Smooth muscle cell (in vitro differentiated cells): ENCODE results near the gene ATP6V0D1. TPM values are rescaled to one million over a fixed set of nuclear protein-coding genes. Genes with fewer than 3 reads are reported as not detected.

Experiments used
- DNase-seq: peaks from one replicate; lab custom pipeline; 2025; ENCODE audit not compliant: unreplicated experiment; lab: John Stamatoyannopoulos, UW
- H2AFZ ChIP-seq: fragments of 200-600 bp; sonication (generic); 2 replicates; pipeline ENCODE4 v1.6.0; 2016; ENCODE audit warnings: antibody characterized with exemption, low read depth, mild to moderate bottlenecking
- H3F3A ChIP-seq: fragments of 200-600 bp; sonication (generic); 2 replicates; pipeline ENCODE4 v1.6.0; 2017; ENCODE audit warnings: antibody characterized with exemption, low read depth
- H3K27ac ChIP-seq: fragments of 200-600 bp; sonication (generic); 2 replicates; pipeline ENCODE4 v1.5.1; 2016; ENCODE audit warnings: low read depth, mild to moderate bottlenecking
- H3K27me3 ChIP-seq: fragments of 200-600 bp; sonication (generic); 2 replicates; pipeline ENCODE4 v1.6.1; 2016; ENCODE audit warnings: low read depth, mild to moderate bottlenecking
- H3K36me3 ChIP-seq: fragments of 200-600 bp; sonication (generic); 2 replicates; pipeline ENCODE4 v1.5.1; 2016; ENCODE audit warnings: low read depth
- H3K4me1 ChIP-seq: fragments of 200-600 bp; sonication (generic); 2 replicates; pipeline ENCODE4 v1.5.1; 2016; ENCODE audit warnings: low read depth
- H3K4me2 ChIP-seq: fragments of 200-600 bp; sonication (generic); 2 replicates; pipeline ENCODE4 v1.6.0; 2016; ENCODE audit warnings: mild to moderate bottlenecking
- H3K4me3 ChIP-seq: fragments of 200-600 bp; sonication (generic); 2 replicates; pipeline ENCODE4 v1.5.1; 2016; ENCODE audit warnings: mild to moderate bottlenecking
- H3K79me2 ChIP-seq: fragments of 200-600 bp; sonication (generic); 2 replicates; pipeline ENCODE4 v1.6.0; 2016; ENCODE audit warnings: low read depth, mild to moderate bottlenecking
- H3K9ac ChIP-seq: fragments of 200-600 bp; sonication (generic); 2 replicates; pipeline ENCODE4 v1.6.0; 2016; ENCODE audit warnings: low read depth
- H3K9me3 ChIP-seq: fragments of 200-600 bp; sonication (generic); replicated peaks from 2 replicates; pipeline ENCODE4 v1.5.1; 2016; ENCODE audit warnings: low read depth
- H4K20me1 ChIP-seq: fragments of 200-600 bp; sonication (generic); 2 replicates; pipeline ENCODE4 v1.6.0; 2016; ENCODE audit warnings: low read depth
- WGBS: methylation state at CpG from one replicate; pipeline ENCODE4 v1.1.7; 2016; ENCODE audit warnings: low lambda C conversion rate; 5-methylcytosine and 5-hydroxymethylcytosine counted together
- polyA plus RNA-seq: library from polyadenylated mRNA; unstranded; fragments of >200 nt; fragmentation: Nextera tagmentation; extraction: Ambion mirVana; gene quantifications from 2 replicates; pipeline ENCODE4 v1.2.1, GENCODE V29; 2016
- total RNA-seq: library from RNA; depleted of rRNA; stranded (reverse); fragments of >200 nt; gene quantifications from 2 replicates; pipeline ENCODE4 v1.2.3, GENCODE V29; 2014
- TF ChIP-seq, protein P1 (sequence below): fragments of 200-600 bp; sonication (generic); IDR thresholded peaks from 2 replicates; pipeline ENCODE4 v1.5.1; 2017; ENCODE audit warnings: borderline replicate concordance, mild to moderate bottlenecking, antibody characterized with exemption; ENCODE audit not compliant: insufficient read depth, poor library complexity, severe bottlenecking

ATP6V0D1 gene
- total and polyA plus RNA-seq, 2 experiments from 2014 or later = 96.8 to 114 TPM

DNA sequence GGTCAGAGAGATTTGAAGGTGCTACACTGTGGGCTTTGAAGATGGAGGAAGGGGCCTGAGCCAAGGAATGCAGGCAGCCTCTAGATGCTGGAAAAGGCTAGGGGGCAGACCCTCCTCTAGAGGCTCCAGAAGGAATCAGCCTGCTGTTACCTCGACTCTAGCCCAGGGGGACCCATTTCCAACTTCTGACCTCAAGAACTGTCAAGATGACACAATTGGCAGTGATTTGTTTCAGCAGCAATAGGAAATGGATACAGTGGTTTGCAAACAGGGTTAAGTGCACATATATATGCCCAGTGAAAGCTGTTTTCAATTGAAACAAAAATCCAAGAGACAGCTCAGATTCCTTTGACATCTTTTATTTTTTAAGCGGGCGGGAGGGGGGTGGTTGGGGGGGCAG, 61.0 kb downstream of the ATP6V0D1 start:
- no peaks in the 10 kb centered on the region for H3K9me3 ChIP-seq
- DNase-seq = no peak
- no peaks in the 10 kb centered on the region for H3K79me2 ChIP-seq
- no peak overlapping the region for H3K9ac ChIP-seq
- 71% methylated on average over 3 of the region's 3 CpGs for WGBS
- H3K27me3 ChIP-seq = peaks cover 16% of the 10 kb centered on the region
- H3K36me3 ChIP-seq = no peaks in the 10 kb centered on the region
- H3K4me3 ChIP-seq = no peak overlapping the region
- H2AFZ ChIP-seq = no peak overlapping the region
- peaks cover 18% of the 10 kb centered on the region for H3K4me1 ChIP-seq
- H3F3A ChIP-seq = no peaks in the 10 kb centered on the region
- no peak overlapping the region for H3K27ac ChIP-seq
- TF ChIP-seq, protein P1, sequence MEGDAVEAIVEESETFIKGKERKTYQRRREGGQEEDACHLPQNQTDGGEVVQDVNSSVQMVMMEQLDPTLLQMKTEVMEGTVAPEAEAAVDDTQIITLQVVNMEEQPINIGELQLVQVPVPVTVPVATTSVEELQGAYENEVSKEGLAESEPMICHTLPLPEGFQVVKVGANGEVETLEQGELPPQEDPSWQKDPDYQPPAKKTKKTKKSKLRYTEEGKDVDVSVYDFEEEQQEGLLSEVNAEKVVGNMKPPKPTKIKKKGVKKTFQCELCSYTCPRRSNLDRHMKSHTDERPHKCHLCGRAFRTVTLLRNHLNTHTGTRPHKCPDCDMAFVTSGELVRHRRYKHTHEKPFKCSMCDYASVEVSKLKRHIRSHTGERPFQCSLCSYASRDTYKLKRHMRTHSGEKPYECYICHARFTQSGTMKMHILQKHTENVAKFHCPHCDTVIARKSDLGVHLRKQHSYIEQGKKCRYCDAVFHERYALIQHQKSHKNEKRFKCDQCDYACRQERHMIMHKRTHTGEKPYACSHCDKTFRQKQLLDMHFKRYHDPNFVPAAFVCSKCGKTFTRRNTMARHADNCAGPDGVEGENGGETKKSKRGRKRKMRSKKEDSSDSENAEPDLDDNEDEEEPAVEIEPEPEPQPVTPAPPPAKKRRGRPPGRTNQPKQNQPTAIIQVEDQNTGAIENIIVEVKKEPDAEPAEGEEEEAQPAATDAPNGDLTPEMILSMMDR = no peak
- H4K20me1 ChIP-seq = no peaks in the 10 kb centered on the region
- no peak overlapping the region for H3K4me2 ChIP-seq

DNA sequence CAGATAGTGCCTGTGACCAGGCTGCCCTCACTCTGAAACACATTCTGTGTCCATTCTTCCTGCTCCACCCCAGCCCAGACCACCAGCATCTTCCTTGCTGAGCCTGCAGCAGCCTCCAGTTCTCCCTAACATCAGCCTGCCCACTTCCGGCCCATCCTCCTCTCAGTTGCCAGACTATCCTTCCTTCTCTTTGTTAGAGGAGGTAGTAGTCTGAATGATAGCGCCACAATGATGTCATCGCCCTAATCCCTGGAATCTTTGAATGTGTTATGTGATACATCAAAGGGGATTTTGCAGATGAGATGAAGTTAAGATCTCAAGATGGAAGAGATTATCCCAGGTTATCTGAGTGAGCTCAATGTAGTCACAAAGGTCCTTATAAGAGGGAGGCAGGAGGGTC, 61.5 kb downstream of the ATP6V0D1 start:
- no peak overlapping the region for H2AFZ ChIP-seq
- no peak overlapping the region for H3K4me2 ChIP-seq
- peaks cover 14% of the 10 kb centered on the region for H3K4me1 ChIP-seq
- H3K4me3 ChIP-seq = no peak overlapping the region
- H3K9ac ChIP-seq = no peak overlapping the region
- no peaks in the 10 kb centered on the region for H3K79me2 ChIP-seq
- no peaks in the 10 kb centered on the region for H3K9me3 ChIP-seq
- no peak for DNase-seq
- no peak overlapping the region for H3K27ac ChIP-seq
- H3F3A ChIP-seq = no peaks in the 10 kb centered on the region
- H3K36me3 ChIP-seq = no peaks in the 10 kb centered on the region
- peaks cover 12% of the 10 kb centered on the region for H3K27me3 ChIP-seq
- TF ChIP-seq, protein P1 = no peak
- H4K20me1 ChIP-seq = no peaks in the 10 kb centered on the region
- 76% methylated on average over 3 of the region's 3 CpGs for WGBS

DNA sequence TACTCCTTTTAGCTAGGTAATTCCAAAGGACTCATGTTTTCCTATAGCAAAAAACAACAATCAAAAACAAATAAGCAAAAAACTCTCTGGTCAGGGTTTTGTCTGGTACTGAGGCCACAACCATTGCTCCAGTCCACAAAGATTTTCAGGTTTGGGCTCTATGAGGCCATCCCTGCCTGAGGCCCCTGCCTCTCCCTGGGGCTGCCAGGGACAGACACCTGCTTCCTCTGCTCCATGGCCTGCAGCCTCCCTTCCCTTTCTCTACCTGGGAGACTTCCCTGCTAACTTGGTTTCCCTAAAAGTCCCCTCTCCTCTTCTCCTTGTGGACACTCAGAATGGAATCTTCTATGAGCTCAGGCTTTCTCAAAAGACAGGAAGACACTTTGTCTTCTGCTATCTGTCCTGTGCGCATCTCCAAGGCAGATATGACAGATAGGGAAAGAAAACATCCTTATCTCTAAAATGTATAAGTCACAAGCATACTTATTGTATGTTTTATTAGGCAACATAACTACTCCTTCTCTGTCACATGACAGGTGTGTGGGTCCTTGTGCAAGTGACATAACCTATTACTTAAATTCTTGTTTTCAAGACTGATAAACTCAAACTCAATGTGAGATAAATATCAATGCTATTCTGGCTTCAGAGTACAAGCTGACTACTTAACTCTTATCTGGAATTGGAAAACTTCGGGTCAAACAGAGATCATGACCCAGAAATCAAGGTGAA, 63.5 kb downstream of the ATP6V0D1 start:
- TF ChIP-seq, protein P1 = no peak
- 84% methylated on average over 2 of the region's 2 CpGs for WGBS
- no peak overlapping the region for H3K27ac ChIP-seq

More for the DNA sequence above, 63.5 kb downstream of the ATP6V0D1 start:
- no peaks in the 10 kb centered on the region for H3K27me3 ChIP-seq
- peaks cover 4% of the 10 kb centered on the region for H3F3A ChIP-seq
- no peaks in the 10 kb centered on the region for H3K36me3 ChIP-seq
- no peaks in the 10 kb centered on the region for H3K9me3 ChIP-seq
- H3K9ac ChIP-seq = no peak overlapping the region
- no peak overlapping the region for H3K4me3 ChIP-seq
- peaks cover 6% of the 10 kb centered on the region for H3K4me1 ChIP-seq
- no peak overlapping the region for H3K4me2 ChIP-seq
- no peaks in the 10 kb centered on the region for H4K20me1 ChIP-seq
- H2AFZ ChIP-seq = no peak overlapping the region
- H3K79me2 ChIP-seq = no peaks in the 10 kb centered on the region
- no peak for DNase-seq
